ENCODE results near the gene CD248. TPM values are rescaled to one million over a fixed set of nuclear protein-coding genes. Genes with fewer than 3 reads are reported as not detected.

Gene CD248
- total and polyA plus RNA-seq, 11 donors = 6.0 to 33.1 (median 11.8) TPM

GRCh38 chr11:66287211-66287888 is 29.5 kb downstream of the CD248 start:
- H3K36me3 ChIP-seq = peaks cover 0 to 23% (median 8%) of the 10 kb centered on the region in 9 donors
- peak overlapping the region in 7 of 12 donors; percentile 70 to 100 (median 75) for H3K4me3 ChIP-seq
- TF ChIP-seq, protein P1, sequence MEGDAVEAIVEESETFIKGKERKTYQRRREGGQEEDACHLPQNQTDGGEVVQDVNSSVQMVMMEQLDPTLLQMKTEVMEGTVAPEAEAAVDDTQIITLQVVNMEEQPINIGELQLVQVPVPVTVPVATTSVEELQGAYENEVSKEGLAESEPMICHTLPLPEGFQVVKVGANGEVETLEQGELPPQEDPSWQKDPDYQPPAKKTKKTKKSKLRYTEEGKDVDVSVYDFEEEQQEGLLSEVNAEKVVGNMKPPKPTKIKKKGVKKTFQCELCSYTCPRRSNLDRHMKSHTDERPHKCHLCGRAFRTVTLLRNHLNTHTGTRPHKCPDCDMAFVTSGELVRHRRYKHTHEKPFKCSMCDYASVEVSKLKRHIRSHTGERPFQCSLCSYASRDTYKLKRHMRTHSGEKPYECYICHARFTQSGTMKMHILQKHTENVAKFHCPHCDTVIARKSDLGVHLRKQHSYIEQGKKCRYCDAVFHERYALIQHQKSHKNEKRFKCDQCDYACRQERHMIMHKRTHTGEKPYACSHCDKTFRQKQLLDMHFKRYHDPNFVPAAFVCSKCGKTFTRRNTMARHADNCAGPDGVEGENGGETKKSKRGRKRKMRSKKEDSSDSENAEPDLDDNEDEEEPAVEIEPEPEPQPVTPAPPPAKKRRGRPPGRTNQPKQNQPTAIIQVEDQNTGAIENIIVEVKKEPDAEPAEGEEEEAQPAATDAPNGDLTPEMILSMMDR (IDR thresholded peaks at IDR 0.05) = no peak
- no peak for TF ChIP-seq POLR2A (IDR thresholded peaks at IDR 0.05)
- DNase-seq (no peak), ATAC-seq (no peak)
- peak overlapping the region in 1 of 12 donors; percentile 94 for H3K27ac ChIP-seq
- WGBS, 4 donors = 80 to 89% (median 83%) methylated on average over 10 of the region's 10 CpGs
- intact Hi-C loops (cut with DNase I) = loop anchor here in 5 of 10 donors (10.0 kb wide), 1 partner anchor 63 kb away; no protein-coding TSS in a partner anchor
- H3K9me3 ChIP-seq = no peaks in the 10 kb centered on the region
- H3K4me1 ChIP-seq = peaks cover 0 to 61% (median 38%) of the 10 kb centered on the region in 12 donors
- peaks cover 5 to 16% (median 7%) of the 10 kb centered on the region in 9 donors for H3K27me3 ChIP-seq

DNA sequence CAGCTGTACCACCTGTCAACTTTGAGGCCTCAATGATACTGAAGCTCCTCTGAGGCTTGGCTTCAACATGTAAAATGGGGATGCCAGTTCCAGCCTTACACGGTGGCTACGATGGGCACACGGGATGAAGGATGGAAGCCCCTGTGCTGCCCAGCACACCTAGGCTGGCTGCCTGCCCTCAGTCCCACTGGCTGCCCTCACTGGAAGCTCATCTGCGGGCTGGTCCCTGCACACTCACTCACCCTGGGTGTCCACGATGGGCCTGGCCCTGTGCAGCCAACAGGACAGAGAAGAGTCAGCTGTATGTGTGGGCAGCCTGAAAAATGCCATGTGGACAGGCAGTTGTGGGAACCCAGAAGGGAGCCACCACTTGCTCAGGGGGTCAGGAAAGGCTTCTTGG is 30.1 kb downstream of the CD248 start:
- H3K27me3 ChIP-seq = peaks cover 0 to 9% (median under 1%) of the 10 kb centered on the region in 9 donors
- no peak for TF ChIP-seq POLR2A (IDR thresholded peaks at IDR 0.05)
- TF ChIP-seq, protein P1 (IDR thresholded peaks at IDR 0.05) = no peak
- H3K4me3 ChIP-seq = no peak overlapping the region
- 76 to 87% (median 85%) methylated on average over 5 of the region's 5 CpGs for WGBS, 4 donors
- peaks cover 0 to 23% (median 8%) of the 10 kb centered on the region in 9 donors for H3K36me3 ChIP-seq
- H3K4me1 ChIP-seq = peaks cover 0 to 60% (median 38%) of the 10 kb centered on the region in 12 donors
- intact Hi-C loops (cut with DNase I) = loop anchor here in 5 of 10 donors (10.0 kb wide), 1 partner anchor 62 kb away; no protein-coding TSS in a partner anchor
- DNase-seq = no peak
- no peaks in the 10 kb centered on the region for H3K9me3 ChIP-seq
- ATAC-seq = no peak
- no peak overlapping the region for H3K27ac ChIP-seq

- DNase-seq (no peak), ATAC-seq (no peak)
- peak overlapping the region in 6 of 12 donors; percentile 23 to 65 (median 44) for H3K27ac ChIP-seq
- H3K27me3 ChIP-seq = no peaks in the 10 kb centered on the region
- no peak for TF ChIP-seq POLR2A (IDR thresholded peaks at IDR 0.05)
- TF ChIP-seq, protein P1 (IDR thresholded peaks at IDR 0.05) = no peak
- H3K9me3 ChIP-seq = no peaks in the 10 kb centered on the region
- WGBS, 4 donors = 74 to 87% (median 84%) methylated on average over 10 to 13 of the region's 13 CpGs
- H3K4me3 ChIP-seq = no peak overlapping the region
- intact Hi-C loops (cut with DNase I) = loop anchor here in 5 of 10 donors (10.0 kb wide), 1 partner anchor 61 kb away; no protein-coding TSS in a partner anchor
- peaks cover 0 to 60% (median 38%) of the 10 kb centered on the region in 12 donors for H3K4me1 ChIP-seq
- H3K36me3 ChIP-seq = peaks cover 0 to 23% (median 8%) of the 10 kb centered on the region in 9 donors
These were observed 31.4 kb downstream of the CD248 start for GRCh38 chr11:66285250-66285947.

All from heart left ventricle (tissue), 16 donors.